Pancreas (tissue), 10 donors: ENCODE results near the gene MAN2B1. TPM values are rescaled to one million over a fixed set of nuclear protein-coding genes. Genes with fewer than 3 reads are reported as not detected.

Source experiments
- ATAC-seq, 4 donors: fragments of 200-7000 bp; cut with Tn5 transposase; one replicate each; pipeline versions ENCODE4 v1.8.0 to v1.9.1; 2020; ENCODE audit warnings: mild to moderate bottlenecking in 4 of 4, moderate library complexity in 4 of 4
- DNase-seq, 6 donors: peaks; one replicate each; pipeline ENCODE4 v3.0.0-alpha.2; 2020
- FAIRE-seq: peaks from 2 replicates; lab custom pipeline; 2012; peaks lifted over from hg19 to GRCh38; lab: Jason Lieb, UNC
- H3K27ac ChIP-seq, 4 donors: fragments of 200-600 bp; sonication (generic); 1 replicate in 3 of 4; 2 replicates in 1 of 4; pipeline versions ENCODE4 v1.5.0 to v1.8.0; 2020
- H3K27me3 ChIP-seq, 4 donors: fragments of 200-600 bp; one replicate each; pipeline ENCODE4 v1.8.0; 2021
- H3K36me3 ChIP-seq, 3 donors: fragments of 200-600 bp; sonication (generic) in 1 of 3; one replicate each; pipeline versions ENCODE4 v1.5.0 to v1.8.0; 2020 to 2021
- H3K4me1 ChIP-seq, 3 donors: fragments of 200-600 bp; one replicate each; pipeline ENCODE4 v1.8.0; 2021
- H3K4me3 ChIP-seq, 4 donors: fragments of 200-600 bp; sonication (generic) in 2 of 4; one replicate each; pipeline versions ENCODE4 v1.5.0 to v1.8.0; 2020 to 2021
- H3K9me3 ChIP-seq, 4 donors: fragments of 200-600 bp; one replicate each; pipeline ENCODE4 v1.8.0; 2021
- WGBS, 2 donors: extraction: QIAGEN DNeasy Blood & Tissue Kit; methylation state at CpG; one replicate each; pipeline ENCODE4 v1.1.7; 2013; 5-methylcytosine and 5-hydroxymethylcytosine counted together
- intact Hi-C, 3 donors: fragments of 100-400 bp; cut with DNase I; formaldehyde crosslinking; loops; one replicate each; pipeline versions ENCODE4 v1.11.1 to v1.14.2; 2022
- polyA plus RNA-seq, 2 donors: library from polyadenylated mRNA; stranded (reverse); fragments of 200-250 nt; gene quantifications; one replicate each; pipeline ENCODE4 v1.2.3, GENCODE V29; 2013
- total RNA-seq, 6 donors: library from RNA; stranded (reverse); fragmentation: NEBNext Ultra II Directional in 4 of 6; extraction: Animal tissue kit (Norgen Biotek cat#: 25700) in 4 of 6; gene quantifications; one replicate each; pipeline versions ENCODE4 v1.2.1 to v1.2.4, GENCODE V29; 2021 to 2023
- TF ChIP-seq, protein P1 (sequence below), 4 donors: fragments of 200-600 bp; sonication (generic) in 3 of 4; IDR thresholded peaks; one replicate each; pipeline versions ENCODE4 v1.5.0 to v1.8.0; 2021; ENCODE audit warnings: antibody characterized with exemption in 4 of 4
- donor health status: healthy with polysubstance abuse.
- donor health status: DM: no; HTN: no; CAD: no; lungs with moderate emphysema.
- donor health status: DM: no; HTN: no; CAD: no.
- donor health status: control.
- donor health status: control.
- donor health status: Bipolar disorder and iron deficiency.
- donor health status: DM: yes; HTN: yes; CAD: no.
- donor health status: DM: no; HTN: no; CAD: no.
- donor health status: DM: no; HTN: no; CAD: no.
- donor health status: DM: yes; HTN: yes; CAD: no.

The MAN2B1 gene
- total and polyA plus RNA-seq, 8 donors, result 30.2 to 92.8 (median 52.4) TPM

- DNase-seq, result no peak
- WGBS, 2 donors, result 91 to 93% methylated on average over 17 of the region's 17 CpGs
- TF ChIP-seq, protein P1, sequence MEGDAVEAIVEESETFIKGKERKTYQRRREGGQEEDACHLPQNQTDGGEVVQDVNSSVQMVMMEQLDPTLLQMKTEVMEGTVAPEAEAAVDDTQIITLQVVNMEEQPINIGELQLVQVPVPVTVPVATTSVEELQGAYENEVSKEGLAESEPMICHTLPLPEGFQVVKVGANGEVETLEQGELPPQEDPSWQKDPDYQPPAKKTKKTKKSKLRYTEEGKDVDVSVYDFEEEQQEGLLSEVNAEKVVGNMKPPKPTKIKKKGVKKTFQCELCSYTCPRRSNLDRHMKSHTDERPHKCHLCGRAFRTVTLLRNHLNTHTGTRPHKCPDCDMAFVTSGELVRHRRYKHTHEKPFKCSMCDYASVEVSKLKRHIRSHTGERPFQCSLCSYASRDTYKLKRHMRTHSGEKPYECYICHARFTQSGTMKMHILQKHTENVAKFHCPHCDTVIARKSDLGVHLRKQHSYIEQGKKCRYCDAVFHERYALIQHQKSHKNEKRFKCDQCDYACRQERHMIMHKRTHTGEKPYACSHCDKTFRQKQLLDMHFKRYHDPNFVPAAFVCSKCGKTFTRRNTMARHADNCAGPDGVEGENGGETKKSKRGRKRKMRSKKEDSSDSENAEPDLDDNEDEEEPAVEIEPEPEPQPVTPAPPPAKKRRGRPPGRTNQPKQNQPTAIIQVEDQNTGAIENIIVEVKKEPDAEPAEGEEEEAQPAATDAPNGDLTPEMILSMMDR (IDR thresholded peaks at IDR 0.05), result no peak
- no peaks in the 10 kb centered on the region for H3K9me3 ChIP-seq
- H3K27ac ChIP-seq, result no peak overlapping the region
- H3K27me3 ChIP-seq, result no peaks in the 10 kb centered on the region
- H3K36me3 ChIP-seq, result peaks cover 0 to 47% (median 41%) of the 10 kb centered on the region in 3 donors
- no peak for ATAC-seq
- no peak for FAIRE-seq
- H3K4me1 ChIP-seq, result no peaks in the 10 kb centered on the region
- intact Hi-C loops, result loop anchor here in 1 of 3 donors (10.0 kb wide), 1 partner anchor 134 kb away; no protein-coding TSS in a partner anchor
- H3K4me3 ChIP-seq, result no peak overlapping the region
Measured at GRCh38 chr19:12711187-12711586, 44.6 kb upstream of the MAN2B1 start.

- TF ChIP-seq, protein P1 (IDR thresholded peaks at IDR 0.05), result no peak
- no peak overlapping the region for H3K27ac ChIP-seq
- DNase-seq, result no peak
- 93 to 97% methylated on average over 8 of the region's 8 CpGs for WGBS, 2 donors
- intact Hi-C loops, result no loop called here
- no peaks in the 10 kb centered on the region for H3K9me3 ChIP-seq
- no peak for ATAC-seq
- FAIRE-seq, result no peak
- peaks cover 0 to 50% (median 29%) of the 10 kb centered on the region in 3 donors for H3K36me3 ChIP-seq
- H3K4me3 ChIP-seq, result no peak overlapping the region
- H3K4me1 ChIP-seq, result no peaks in the 10 kb centered on the region
- H3K27me3 ChIP-seq, result no peaks in the 10 kb centered on the region
Measured at GRCh38 chr19:12708641-12709040, 42.1 kb upstream of the MAN2B1 start.

- H3K27me3 ChIP-seq, result no peaks in the 10 kb centered on the region
- FAIRE-seq (no peak), ATAC-seq (no peak), DNase-seq (no peak)
- WGBS, 2 donors, result 89 to 90% methylated on average over 13 of the region's 13 CpGs
- TF ChIP-seq, protein P1 (IDR thresholded peaks at IDR 0.05), result no peak
- H3K4me3 ChIP-seq, result no peak overlapping the region
- H3K36me3 ChIP-seq, result peaks cover 0 to 65% (median 32%) of the 10 kb centered on the region in 3 donors
- intact Hi-C loops, result no loop called here
- H3K27ac ChIP-seq, result no peak overlapping the region
- no peaks in the 10 kb centered on the region for H3K9me3 ChIP-seq
- H3K4me1 ChIP-seq, result no peaks in the 10 kb centered on the region
Measured at GRCh38 chr19:12706332-12706718, 39.8 kb upstream of the MAN2B1 start.

DNA sequence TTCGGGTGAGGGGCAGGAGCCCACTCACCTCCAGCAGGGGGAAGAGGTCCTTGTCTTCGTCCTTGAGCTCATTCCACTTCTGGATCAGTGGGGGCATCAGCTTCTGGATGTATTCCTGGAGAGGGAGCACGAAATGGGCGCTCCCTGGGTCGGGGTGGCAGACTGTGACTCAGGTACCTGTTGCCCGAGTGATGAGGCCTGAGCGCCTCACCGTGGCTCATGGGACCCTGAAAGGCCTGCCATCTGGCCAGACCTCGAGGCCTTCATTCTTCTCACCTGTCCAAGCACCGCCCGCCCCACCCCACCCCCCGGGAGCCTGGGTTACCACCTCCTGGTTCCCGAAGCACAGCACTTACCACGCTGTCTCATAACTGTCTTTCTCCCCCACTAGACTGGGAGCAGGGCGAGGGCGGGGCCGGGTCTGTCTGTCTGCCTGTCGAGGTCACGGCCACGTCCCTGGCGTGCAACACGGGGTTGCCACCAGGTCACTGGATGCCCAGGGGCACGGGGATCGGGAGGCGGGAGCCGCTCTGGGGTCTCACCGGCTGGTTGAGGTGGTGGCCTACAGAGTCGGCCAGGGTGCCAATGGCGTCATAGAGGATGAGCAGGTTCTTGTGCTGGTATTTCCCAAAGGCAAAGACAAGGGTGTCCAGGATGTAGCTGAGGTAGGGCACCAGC lies 39.3 kb upstream of the MAN2B1 start:
- TF ChIP-seq, protein P1 (IDR thresholded peaks at IDR 0.05), result no peak
- ATAC-seq (no peak), DNase-seq (no peak), FAIRE-seq (no peak)
- Histone ChIP-seq H3K4me1 (no peaks in the 10 kb centered on the region), H3K36me3 (peaks cover 0 to 65% (median 32%) of the 10 kb centered on the region in 3 donors), H3K27ac (no peak overlapping the region), H3K27me3 (no peaks in the 10 kb centered on the region), H3K4me3 (no peak overlapping the region), H3K9me3 (no peaks in the 10 kb centered on the region)
- 90 to 92% methylated on average over 29 of the region's 29 CpGs for WGBS, 2 donors
- intact Hi-C loops, result no loop called here

- Histone ChIP-seq H3K36me3 (peaks cover 0 to 61% (median 28%) of the 10 kb centered on the region in 3 donors), H3K4me3 (no peak overlapping the region)
- FAIRE-seq, result no peak
Measured at GRCh38 chr19:12705169-12705568, 38.6 kb upstream of the MAN2B1 start.

More at GRCh38 chr19:12705169-12705568, 38.6 kb upstream of the MAN2B1 start:
- TF ChIP-seq, protein P1 (IDR thresholded peaks at IDR 0.05), result no peak
- Histone ChIP-seq H3K27ac (no peak overlapping the region), H3K9me3 (no peaks in the 10 kb centered on the region), H3K4me1 (no peaks in the 10 kb centered on the region), H3K27me3 (no peaks in the 10 kb centered on the region)
- intact Hi-C loops, result no loop called here
- no peak for DNase-seq
- 92 to 95% methylated on average over 13 of the region's 13 CpGs for WGBS, 2 donors
- no peak for ATAC-seq
